ENCODE measurements around the gene CASP7. TPM values are rescaled to one million over a fixed set of nuclear protein-coding genes. Genes with fewer than 3 reads are reported as not detected.

The CASP7 gene
- total RNA-seq, 1 donor from 2014 or later, result not detected

DNA sequence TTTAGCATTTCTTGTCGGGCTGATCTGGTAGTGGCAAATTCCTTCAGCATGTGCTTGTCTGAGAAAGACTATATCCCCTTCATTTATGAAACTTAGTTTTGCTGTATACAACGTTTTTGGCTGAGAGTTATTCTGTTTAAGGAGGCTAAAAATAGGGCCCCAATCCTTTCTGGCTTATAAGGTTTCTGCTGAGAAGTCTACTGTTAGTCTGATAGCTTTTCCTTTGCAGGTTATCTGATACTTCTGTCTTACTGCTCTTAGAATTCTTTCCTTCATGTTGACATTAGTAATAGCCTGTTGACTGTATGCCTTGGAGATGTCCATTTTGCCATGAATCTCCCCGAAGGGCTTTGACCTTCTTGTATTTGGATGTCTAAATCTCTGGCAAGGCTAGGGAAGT, 9.9 kb downstream of the CASP7 start:
- Mint-ChIP-seq H3K36me3 (ENCODE audit: unreplicated experiment) (peaks cover 26% of the 10 kb centered on the region), H3K27me3 (ENCODE audit: unreplicated experiment) (no peaks in the 10 kb centered on the region), H3K4me3 (ENCODE audit: unreplicated experiment) (no peak overlapping the region), H3K27ac (ENCODE audit: unreplicated experiment) (no peak overlapping the region), H3K4me1 (ENCODE audit: low read depth, unreplicated experiment) (no peaks in the 10 kb centered on the region), H3K9me3 (ENCODE audit: unreplicated experiment) (peaks cover 13% of the 10 kb centered on the region)
- DNase-seq, result no peak
- no peak for TF ChIP-seq CTCF (IDR thresholded peaks at IDR 0.05; ENCODE audit: partially characterized antibody, unreplicated experiment)

GRCh38 chr10:113690749-113691148, 11.0 kb downstream of the CASP7 start:
- Mint-ChIP-seq H3K9me3 (ENCODE audit: unreplicated experiment) (peaks cover 19% of the 10 kb centered on the region), H3K36me3 (ENCODE audit: unreplicated experiment) (peaks cover 31% of the 10 kb centered on the region), H3K4me1 (ENCODE audit: low read depth, unreplicated experiment) (no peaks in the 10 kb centered on the region), H3K27ac (ENCODE audit: unreplicated experiment) (no peak overlapping the region), H3K27me3 (ENCODE audit: unreplicated experiment) (no peaks in the 10 kb centered on the region), H3K4me3 (ENCODE audit: unreplicated experiment) (no peak overlapping the region)
- DNase-seq, result no peak
- no peak for TF ChIP-seq CTCF (IDR thresholded peaks at IDR 0.05; ENCODE audit: partially characterized antibody, unreplicated experiment)

- H3K27ac Mint-ChIP-seq (ENCODE audit: unreplicated experiment), result no peak overlapping the region
- H3K9me3 Mint-ChIP-seq (ENCODE audit: unreplicated experiment), result peaks cover 19% of the 10 kb centered on the region
- no peak overlapping the region for H3K4me3 Mint-ChIP-seq (ENCODE audit: unreplicated experiment)
- H3K27me3 Mint-ChIP-seq (ENCODE audit: unreplicated experiment), result no peaks in the 10 kb centered on the region
- TF ChIP-seq CTCF (IDR thresholded peaks at IDR 0.05; ENCODE audit: partially characterized antibody, unreplicated experiment), result no peak
- H3K36me3 Mint-ChIP-seq (ENCODE audit: unreplicated experiment), result peaks cover 31% of the 10 kb centered on the region
- DNase-seq, result no peak
- no peaks in the 10 kb centered on the region for H3K4me1 Mint-ChIP-seq (ENCODE audit: low read depth, unreplicated experiment)
These were observed 11.7 kb downstream of the CASP7 start for GRCh38 chr10:113691381-113691780.

DNA sequence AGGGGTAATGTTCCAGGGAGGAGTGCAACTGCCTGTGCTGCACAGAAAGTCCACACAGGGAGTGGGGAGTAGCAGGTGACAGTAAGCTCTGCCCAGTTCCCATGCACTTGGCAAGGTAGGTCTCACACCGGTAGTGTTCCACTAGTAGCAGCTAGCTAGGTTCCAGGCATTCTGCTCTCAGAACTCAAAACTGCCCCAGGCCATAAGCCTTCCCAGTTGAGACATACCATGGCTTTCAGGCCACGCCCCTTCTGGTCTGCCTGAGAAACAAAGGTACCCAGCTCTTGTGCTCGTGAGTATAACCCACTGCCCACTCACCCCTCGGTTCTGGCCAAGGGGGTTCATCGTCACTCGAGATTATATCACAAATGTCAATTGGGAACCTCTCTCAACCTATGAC, 12.6 kb downstream of the CASP7 start:
- no peak for TF ChIP-seq CTCF (IDR thresholded peaks at IDR 0.05; ENCODE audit: partially characterized antibody, unreplicated experiment)
- Mint-ChIP-seq H3K27me3 (ENCODE audit: unreplicated experiment) (no peaks in the 10 kb centered on the region), H3K4me1 (ENCODE audit: low read depth, unreplicated experiment) (no peaks in the 10 kb centered on the region), H3K4me3 (ENCODE audit: unreplicated experiment) (no peak overlapping the region), H3K27ac (ENCODE audit: unreplicated experiment) (no peak overlapping the region), H3K36me3 (ENCODE audit: unreplicated experiment) (peaks cover 31% of the 10 kb centered on the region), H3K9me3 (ENCODE audit: unreplicated experiment) (peaks cover 19% of the 10 kb centered on the region)
- DNase-seq, result no peak

DNA sequence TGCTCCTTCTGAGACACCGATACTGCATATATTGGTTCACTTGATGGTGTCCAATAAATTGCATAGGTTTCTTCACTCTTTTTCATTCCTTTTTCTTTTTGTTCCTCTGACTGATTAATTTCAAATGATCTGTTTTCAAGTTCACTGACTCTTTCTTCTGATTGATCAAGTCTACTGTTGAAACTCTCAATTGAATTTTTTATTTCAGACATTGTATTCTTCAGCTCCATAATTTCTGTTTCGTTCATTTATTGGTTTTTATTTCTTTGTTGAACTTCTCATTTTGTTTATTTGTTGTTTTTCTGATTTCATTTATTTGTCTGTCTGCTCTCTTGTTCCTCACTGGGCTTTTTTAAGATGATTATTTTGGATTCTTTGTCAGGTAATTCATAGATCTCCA, 13.6 kb downstream of the CASP7 start:
- no peak for TF ChIP-seq CTCF (IDR thresholded peaks at IDR 0.05; ENCODE audit: partially characterized antibody, unreplicated experiment)
- H3K4me3 Mint-ChIP-seq (ENCODE audit: unreplicated experiment), result no peak overlapping the region
- peaks cover 22% of the 10 kb centered on the region for H3K36me3 Mint-ChIP-seq (ENCODE audit: unreplicated experiment)
- H3K27ac Mint-ChIP-seq (ENCODE audit: unreplicated experiment), result no peak overlapping the region
- H3K9me3 Mint-ChIP-seq (ENCODE audit: unreplicated experiment), result peaks cover 15% of the 10 kb centered on the region
- no peaks in the 10 kb centered on the region for H3K4me1 Mint-ChIP-seq (ENCODE audit: low read depth, unreplicated experiment)
- H3K27me3 Mint-ChIP-seq (ENCODE audit: unreplicated experiment), result no peaks in the 10 kb centered on the region
- no peak for DNase-seq

All from glutamatergic neuron (in vitro differentiated cells).